Natural killer cell treated with Interleukin-12 subunit alpha and Interleukin-12 subunit beta and Interleukin-15 and Interleukin-18, amount 100 ng/mL, for 72 hours (primary cell): ENCODE measurements around the gene GMPPA. TPM values are rescaled to one million over a fixed set of nuclear protein-coding genes. Genes with fewer than 3 reads are reported as not detected.
A peak's percentile ranks its signal among the peaks of the same experiment; 100 is the strongest.

ENCODE experiments used
- ATAC-seq, 2 donors: fragments of 150-1000 bp; cut with Tn5 transposase in 1 of 2; sonication (Bioruptor Pico), chemical (Tn5 transposase) in 1 of 2; 2 replicates each; pipeline ENCODE4 v1.10.0; 2021
- DNase-seq: peaks from one replicate; pipeline ENCODE4 v3.0.0; 2022; ENCODE audit warnings: low spot score
- H3K27ac Mint-ChIP-seq, 2 donors: 1 replicate in 1 of 2; 2 replicates in 1 of 2; pipeline ENCODE4 v1.8.0; 2022; ENCODE audit warnings: mixed read lengths in 2 of 2, mild to moderate bottlenecking in 1 of 2, moderate library complexity in 1 of 2
- H3K27me3 Mint-ChIP-seq, 2 donors: 1 replicate in 1 of 2; 2 replicates in 1 of 2; pipeline ENCODE4 v1.8.0; 2022; ENCODE audit warnings: mixed read lengths in 2 of 2
- H3K36me3 Mint-ChIP-seq: one replicate; pipeline ENCODE4 v1.8.0; 2022; ENCODE audit warnings: mixed read lengths
- H3K4me1 Mint-ChIP-seq, 2 donors: 1 replicate in 1 of 2; 2 replicates in 1 of 2; pipeline ENCODE4 v1.8.0; 2022; ENCODE audit warnings: low read depth in 2 of 2, mixed read lengths in 2 of 2, mild to moderate bottlenecking in 1 of 2
- H3K4me3 Mint-ChIP-seq: one replicate; pipeline ENCODE4 v1.8.0; 2022; ENCODE audit warnings: mixed read lengths
- H3K9me3 Mint-ChIP-seq: 2 replicates; pipeline ENCODE4 v1.8.0; 2022; ENCODE audit warnings: mixed read lengths
- total RNA-seq, 2 donors: library from RNA; stranded (reverse); gene quantifications; one replicate each; pipeline ENCODE4 v1.2.3, GENCODE V29; 2022

Gene GMPPA
- total RNA-seq, 2 donors from 2014 or later: 55.5 to 67.1 TPM

- H3K4me3 Mint-ChIP-seq: no peak overlapping the region
- H3K27ac Mint-ChIP-seq: no peak overlapping the region
- peaks cover 0 to 5% of the 10 kb centered on the region in 2 donors for H3K4me1 Mint-ChIP-seq
- no peaks in the 10 kb centered on the region for H3K36me3 Mint-ChIP-seq
- no peak for ATAC-seq
- no peak for DNase-seq
- no peaks in the 10 kb centered on the region for H3K9me3 Mint-ChIP-seq
- peaks cover 5 to 8% of the 10 kb centered on the region in 2 donors for H3K27me3 Mint-ChIP-seq
Observed at GRCh38 chr2:219474285-219475060, 24.2 kb upstream of the GMPPA start.

GRCh38 chr2:219475278-219475677 lies 23.4 kb upstream of the GMPPA start:
- DNase-seq (no peak), ATAC-seq (no peak)
- H3K9me3 Mint-ChIP-seq: no peaks in the 10 kb centered on the region
- H3K4me1 Mint-ChIP-seq: peaks cover 0 to 5% of the 10 kb centered on the region in 2 donors
- H3K36me3 Mint-ChIP-seq: no peaks in the 10 kb centered on the region
- H3K27ac Mint-ChIP-seq: no peak overlapping the region
- peaks cover 5 to 8% of the 10 kb centered on the region in 2 donors for H3K27me3 Mint-ChIP-seq
- H3K4me3 Mint-ChIP-seq: no peak overlapping the region

GRCh38 chr2:219475697-219476651 lies 22.7 kb upstream of the GMPPA start:
- H3K4me3 Mint-ChIP-seq: no peak overlapping the region
- H3K4me1 Mint-ChIP-seq: peaks cover 0 to 5% of the 10 kb centered on the region in 2 donors
- ATAC-seq (peak; percentile 50 to 58), DNase-seq (peak; percentile 75)
- H3K36me3 Mint-ChIP-seq: no peaks in the 10 kb centered on the region
- no peaks in the 10 kb centered on the region for H3K9me3 Mint-ChIP-seq
- H3K27me3 Mint-ChIP-seq: peaks cover 5 to 10% of the 10 kb centered on the region in 2 donors
- no peak overlapping the region for H3K27ac Mint-ChIP-seq

- H3K27ac Mint-ChIP-seq: no peak overlapping the region
- ATAC-seq (no peak), DNase-seq (no peak)
- H3K9me3 Mint-ChIP-seq: no peaks in the 10 kb centered on the region
- peaks cover 5 to 10% of the 10 kb centered on the region in 2 donors for H3K27me3 Mint-ChIP-seq
- no peaks in the 10 kb centered on the region for H3K36me3 Mint-ChIP-seq
- H3K4me3 Mint-ChIP-seq: no peak overlapping the region
- peaks cover 0 to 5% of the 10 kb centered on the region in 2 donors for H3K4me1 Mint-ChIP-seq
Observed at GRCh38 chr2:219476652-219477151, 22.0 kb upstream of the GMPPA start.

- DNase-seq (no peak), ATAC-seq (no peak)
- Mint-ChIP-seq H3K27ac (no peak overlapping the region), H3K36me3 (no peaks in the 10 kb centered on the region), H3K4me3 (no peak overlapping the region), H3K27me3 (peaks cover 5 to 10% of the 10 kb centered on the region in 2 donors), H3K9me3 (no peaks in the 10 kb centered on the region), H3K4me1 (peaks cover 0 to 5% of the 10 kb centered on the region in 2 donors)
Observed at GRCh38 chr2:219477179-219477578, 21.5 kb upstream of the GMPPA start.

GRCh38 chr2:219477815-219478214 lies 20.9 kb upstream of the GMPPA start:
- Mint-ChIP-seq H3K4me3 (no peak overlapping the region), H3K36me3 (no peaks in the 10 kb centered on the region), H3K4me1 (peaks cover 0 to 5% of the 10 kb centered on the region in 2 donors), H3K27me3 (peaks cover 5 to 13% of the 10 kb centered on the region in 2 donors), H3K27ac (no peak overlapping the region), H3K9me3 (no peaks in the 10 kb centered on the region)
- no peak for ATAC-seq
- DNase-seq: no peak

- Mint-ChIP-seq H3K9me3 (no peaks in the 10 kb centered on the region), H3K36me3 (no peaks in the 10 kb centered on the region), H3K4me1 (peaks cover 0 to 5% of the 10 kb centered on the region in 2 donors), H3K4me3 (no peak overlapping the region), H3K27me3 (peaks cover 5 to 14% of the 10 kb centered on the region in 2 donors), H3K27ac (no peak overlapping the region)
- DNase-seq: no peak
- no peak for ATAC-seq
Observed at GRCh38 chr2:219478916-219479315, 19.8 kb upstream of the GMPPA start.

- DNase-seq (no peak), ATAC-seq (no peak)
- Mint-ChIP-seq H3K36me3 (no peaks in the 10 kb centered on the region), H3K27me3 (peaks cover 5 to 14% of the 10 kb centered on the region in 2 donors), H3K4me1 (peaks cover 0 to 5% of the 10 kb centered on the region in 2 donors), H3K9me3 (no peaks in the 10 kb centered on the region), H3K4me3 (no peak overlapping the region), H3K27ac (no peak overlapping the region)
Observed at GRCh38 chr2:219480004-219480403, 18.7 kb upstream of the GMPPA start.

- H3K4me1 Mint-ChIP-seq: no peaks in the 10 kb centered on the region
- peaks cover 11 to 22% of the 10 kb centered on the region in 2 donors for H3K27me3 Mint-ChIP-seq
- H3K9me3 Mint-ChIP-seq: no peaks in the 10 kb centered on the region
- DNase-seq (no peak), ATAC-seq (no peak)
- H3K36me3 Mint-ChIP-seq: no peaks in the 10 kb centered on the region
- no peak overlapping the region for H3K4me3 Mint-ChIP-seq
- H3K27ac Mint-ChIP-seq: no peak overlapping the region
Observed at GRCh38 chr2:219482674-219483405, 15.9 kb upstream of the GMPPA start.

- Mint-ChIP-seq H3K4me1 (no peaks in the 10 kb centered on the region), H3K9me3 (no peaks in the 10 kb centered on the region), H3K4me3 (no peak overlapping the region), H3K27me3 (peaks cover 13 to 22% of the 10 kb centered on the region in 2 donors), H3K27ac (no peak overlapping the region), H3K36me3 (no peaks in the 10 kb centered on the region)
- no peak for DNase-seq
- ATAC-seq: no peak
Observed at GRCh38 chr2:219483451-219484342, 15.0 kb upstream of the GMPPA start.

- Mint-ChIP-seq H3K4me1 (no peaks in the 10 kb centered on the region), H3K36me3 (no peaks in the 10 kb centered on the region), H3K27ac (no peak overlapping the region), H3K4me3 (no peak overlapping the region), H3K9me3 (no peaks in the 10 kb centered on the region), H3K27me3 (peaks cover 13 to 22% of the 10 kb centered on the region in 2 donors)
- ATAC-seq: no peak
- no peak for DNase-seq
Observed at GRCh38 chr2:219484343-219485200, 14.1 kb upstream of the GMPPA start.

GRCh38 chr2:219485201-219485580 lies 13.5 kb upstream of the GMPPA start:
- DNase-seq (no peak), ATAC-seq (no peak)
- no peak overlapping the region for H3K4me3 Mint-ChIP-seq
- H3K36me3 Mint-ChIP-seq: no peaks in the 10 kb centered on the region
- H3K9me3 Mint-ChIP-seq: no peaks in the 10 kb centered on the region
- H3K27me3 Mint-ChIP-seq: peaks cover 13 to 22% of the 10 kb centered on the region in 2 donors
- H3K27ac Mint-ChIP-seq: no peak overlapping the region
- no peaks in the 10 kb centered on the region for H3K4me1 Mint-ChIP-seq
